Temporal lobe (tissue), 2 donors: ENCODE measurements around the gene MICA. TPM values are rescaled to one million over a fixed set of nuclear protein-coding genes. Genes with fewer than 3 reads are reported as not detected.

Experiments used
- small RNA-seq: library from RNA; depleted of rRNA; stranded (forward); fragments of <200 nt; gene quantifications from one replicate; pipeline ENCODE3, GENCODE V24; 2014; ENCODE audit warnings: low replicate concordance
- total RNA-seq: library from RNA; depleted of rRNA; stranded (reverse); fragments of >200 nt; gene quantifications from one replicate; pipeline ENCODE4 v1.2.3, GENCODE V29; 2014

Gene MICA
- total RNA-seq, 1 donor from 2014 or later: 0.49 TPM

Small RNA genes lying within 50 kb of the gene (small RNA-seq; reads per million reads assigned to genes)
- gene HLA-S (not detected), gene MIR6891 (not detected), gene RF00019 (not detected), gene RNU6-283P (not detected)

Other genes starting within 250 kb of the MICA start
- 6.1 TPM for gene CCHCR1, start 245.8 kb upstream of the MICA start, total RNA-seq
- gene TCF19, start 245.0 kb upstream of the MICA start, total RNA-seq: 3.4 TPM
- gene POU5F1, start 232.9 kb upstream of the MICA start, total RNA-seq: not detected
- 3.2 TPM for gene HLA-C, start 131.5 kb upstream of the MICA start, total RNA-seq
- 15.2 TPM for gene HLA-B, start 46.4 kb upstream of the MICA start, total RNA-seq
- 0.25 TPM for gene MICB, start 94.5 kb downstream of the MICA start, total RNA-seq
- gene MCCD1, start 125.4 kb downstream of the MICA start, total RNA-seq: not detected
- 230 TPM for gene DDX39B, start 138.4 kb downstream of the MICA start, total RNA-seq
- gene ATP6V1G2, start 143.0 kb downstream of the MICA start, total RNA-seq: 57.5 TPM
- 10.6 TPM for gene NFKBIL1, start 144.0 kb downstream of the MICA start, total RNA-seq
- not detected for gene LTA, start 168.7 kb downstream of the MICA start, total RNA-seq
- gene TNF, start 172.0 kb downstream of the MICA start, total RNA-seq: not detected
- not detected for gene LTB, start 178.8 kb downstream of the MICA start, total RNA-seq
- gene LST1, start 182.7 kb downstream of the MICA start, total RNA-seq: 0.74 TPM
- gene NCR3, start 189.4 kb downstream of the MICA start, total RNA-seq: not detected
- gene AIF1, start 211.6 kb downstream of the MICA start, total RNA-seq: 5.7 TPM
- 55.1 TPM for gene PRRC2A, start 217.1 kb downstream of the MICA start, total RNA-seq
- gene BAG6, start 249.1 kb downstream of the MICA start, total RNA-seq: 136 TPM